ENCODE data around the gene ZNF652. TPM values are rescaled to one million over a fixed set of nuclear protein-coding genes. Genes with fewer than 3 reads are reported as not detected.

ZNF652 gene
- polyA plus RNA-seq, 5 donors: 24.3 to 30.4 (median 28.9) TPM

DNA sequence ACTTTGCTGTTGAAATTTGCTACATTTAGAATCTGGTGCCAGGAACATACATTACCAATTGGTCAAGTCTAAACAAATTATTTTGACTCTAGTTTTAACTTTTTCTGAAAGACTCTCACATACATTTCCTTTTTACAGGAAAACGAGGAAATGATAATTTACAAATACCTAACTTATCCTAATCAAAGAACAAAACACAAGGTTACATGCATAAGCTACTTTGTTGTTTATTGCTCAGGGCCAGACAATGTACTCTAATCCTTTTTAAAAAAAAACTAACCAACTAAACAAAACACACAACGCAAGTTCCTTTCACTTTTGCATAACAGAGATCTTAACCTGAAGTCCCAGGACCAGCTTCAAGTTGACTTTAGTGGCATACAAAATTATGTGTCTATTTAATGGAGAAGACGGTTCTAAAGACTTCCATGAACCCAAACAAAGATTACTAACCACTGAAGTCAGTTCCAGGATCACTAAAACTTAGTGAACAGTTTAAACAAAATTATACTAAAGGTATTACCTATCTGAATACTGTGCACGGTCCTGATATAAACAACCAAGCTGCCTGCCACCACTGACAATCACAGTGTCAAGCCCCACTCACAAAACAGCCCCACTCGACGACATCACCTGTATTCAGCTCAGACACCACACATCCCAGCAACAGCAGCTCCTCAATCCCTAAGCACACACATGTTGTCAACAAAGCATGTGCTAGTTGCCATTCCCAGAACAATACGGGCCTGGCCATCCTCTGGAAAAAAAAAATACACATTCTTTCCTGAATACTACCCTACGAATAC lies 1.9 kb downstream of the ZNF652 start:
- DNase-seq: no peak

DNA sequence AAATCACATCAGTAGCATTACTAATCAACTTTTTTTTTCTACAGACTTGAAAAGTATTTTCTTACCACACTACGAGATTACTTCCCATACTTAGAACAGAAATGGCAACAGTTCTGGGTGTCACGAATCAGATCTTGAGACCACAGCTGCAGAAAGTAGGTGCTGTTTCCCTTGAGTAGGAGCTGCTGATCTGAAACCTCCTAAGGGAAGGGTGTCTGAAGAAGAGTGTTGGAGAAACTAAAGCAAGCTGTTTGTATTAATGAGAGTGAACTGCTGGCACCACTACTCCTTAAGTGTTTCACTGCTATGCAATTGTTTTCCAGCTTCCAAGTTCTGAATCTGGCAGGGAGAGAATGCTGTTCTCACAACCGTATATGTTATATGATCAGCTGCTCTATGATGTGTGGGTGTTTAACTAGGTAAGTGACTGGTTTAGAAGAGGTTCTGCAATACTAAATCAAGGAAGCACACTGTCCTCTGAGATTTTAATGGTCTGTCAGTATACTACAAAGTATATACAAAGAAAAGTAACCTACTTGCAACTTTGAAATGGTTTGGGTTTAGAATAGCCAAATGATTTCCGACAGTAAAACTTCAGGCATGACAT lies 3.3 kb downstream of the ZNF652 start:
- DNase-seq: no peak

DNA sequence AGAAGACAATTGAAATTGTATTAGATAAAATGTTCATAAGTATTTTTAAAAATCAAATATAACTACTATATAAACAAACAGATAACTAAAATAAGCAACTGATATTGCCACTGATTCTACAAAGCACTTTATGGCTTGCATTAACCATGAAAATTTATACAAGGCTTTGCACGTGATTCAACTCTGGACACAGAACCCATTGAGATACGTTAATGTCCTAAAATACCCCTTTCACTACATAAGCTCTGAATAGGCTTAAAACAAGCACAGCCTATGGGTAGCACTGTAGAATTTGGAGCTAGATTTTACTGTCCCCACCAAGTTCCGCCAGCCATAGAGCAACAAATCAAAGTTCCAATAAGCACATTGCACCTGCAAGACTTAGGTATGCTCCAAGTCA lies 4.5 kb downstream of the ZNF652 start:
- DNase-seq: no peak

DNA sequence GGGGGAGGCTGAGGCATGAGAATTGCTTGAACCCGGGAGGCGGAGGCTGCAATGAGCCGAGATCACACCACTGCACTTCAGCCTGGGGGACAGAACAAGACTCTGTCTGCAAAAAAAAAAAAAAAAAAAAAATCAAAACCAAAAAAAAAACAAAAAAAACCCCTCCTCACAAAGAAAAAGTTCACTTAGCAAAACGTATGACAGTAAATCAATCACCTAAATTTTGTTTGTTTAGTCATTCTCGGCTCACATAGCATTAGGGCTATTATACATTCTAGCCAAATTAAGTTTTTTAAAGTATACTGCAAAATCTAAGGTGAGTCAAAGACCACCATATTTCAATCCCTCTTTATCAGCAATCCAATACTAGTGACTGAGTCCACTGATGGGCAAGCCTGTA lies 5.7 kb downstream of the ZNF652 start:
- DNase-seq: no peak

DNA sequence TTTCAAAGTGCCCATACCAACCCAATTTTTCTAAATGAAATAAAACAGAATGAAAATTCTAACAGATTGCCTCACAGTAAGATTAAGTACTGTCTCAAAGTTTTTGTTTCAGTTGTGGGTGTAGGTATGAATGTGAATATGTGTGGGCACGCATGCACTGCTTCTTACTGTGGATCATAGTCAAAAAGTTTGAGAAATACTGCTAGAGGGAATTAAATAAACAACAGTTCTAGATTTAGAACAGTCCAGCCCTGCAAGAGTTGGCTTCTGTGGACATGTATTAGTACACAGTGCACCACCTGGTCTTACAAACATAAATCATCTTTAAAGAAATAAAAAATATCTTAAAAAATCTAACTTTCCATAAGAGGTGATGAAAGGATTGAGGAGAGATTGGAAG lies 8.4 kb downstream of the ZNF652 start:
- DNase-seq: no peak

DNA sequence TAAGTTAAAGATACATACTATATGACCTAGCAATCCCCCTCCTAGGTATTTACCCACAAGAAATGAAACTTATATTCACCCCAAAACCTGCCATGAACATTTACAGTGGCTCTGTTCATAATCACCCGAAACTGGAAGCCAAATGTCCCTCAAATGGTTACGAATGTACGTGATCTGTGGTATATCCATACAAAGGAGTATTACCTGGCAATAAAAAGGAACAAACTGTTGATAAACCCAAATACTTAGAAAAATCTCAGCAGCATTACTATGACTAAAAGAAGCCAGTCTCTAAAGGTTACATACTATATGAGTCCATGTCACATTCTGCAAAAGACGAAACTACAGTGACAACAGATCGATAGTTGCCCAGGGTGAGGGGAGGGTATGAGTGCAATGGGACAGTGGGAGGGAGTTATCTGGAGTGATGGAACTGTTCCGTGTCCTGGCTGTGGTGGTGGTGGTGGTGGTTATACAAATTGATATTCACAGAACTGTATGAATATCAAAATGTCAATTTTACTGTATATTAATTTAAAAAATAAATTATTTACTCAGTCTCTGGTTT lies 9.4 kb downstream of the ZNF652 start:
- no peak for DNase-seq

DNA sequence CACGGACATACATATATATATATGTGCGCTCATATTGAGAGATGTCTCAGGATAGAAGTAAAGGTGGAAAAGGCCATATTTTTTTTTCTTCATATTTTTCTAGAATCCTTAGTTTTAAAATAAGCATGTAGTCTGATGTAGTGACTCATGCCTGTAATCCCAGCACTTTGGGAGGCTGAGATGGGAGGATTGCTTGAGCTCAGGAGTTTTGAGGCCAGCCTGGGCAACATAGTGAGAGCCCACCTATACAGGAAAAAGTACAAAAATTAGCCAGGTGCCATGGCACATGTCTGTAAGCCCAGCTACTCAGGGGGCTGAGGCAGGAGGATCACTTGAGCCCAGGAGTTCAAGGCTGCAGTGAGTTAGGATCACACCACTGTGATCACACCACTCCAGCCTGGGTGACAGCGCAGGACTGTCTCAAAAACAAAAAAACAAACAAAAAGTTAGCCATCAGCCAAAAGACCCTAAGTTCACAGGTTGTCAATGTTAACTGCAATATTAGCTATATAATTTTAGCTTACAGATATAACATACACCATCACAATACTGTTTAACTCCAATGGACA lies 10.4 kb downstream of the ZNF652 start:
- no peak for DNase-seq

DNA sequence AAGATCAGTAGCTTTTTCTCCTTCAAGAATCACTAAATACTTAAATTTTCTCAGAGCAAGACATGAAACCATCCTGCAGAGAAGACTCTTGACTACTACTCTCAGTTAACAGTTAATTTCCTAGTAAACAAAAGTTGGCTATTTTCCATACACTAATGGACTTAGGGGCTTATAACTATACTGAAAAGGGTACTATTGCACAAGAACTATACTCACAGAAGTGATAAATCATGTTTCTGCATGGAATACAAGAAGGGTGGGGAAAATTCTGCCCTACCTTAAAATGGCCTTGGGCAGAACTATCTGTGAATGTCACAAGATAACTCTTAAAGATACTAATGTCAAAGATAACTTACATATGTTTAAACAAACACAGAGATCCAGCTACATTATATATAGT lies 12.5 kb downstream of the ZNF652 start:
- DNase-seq: no peak

DNA sequence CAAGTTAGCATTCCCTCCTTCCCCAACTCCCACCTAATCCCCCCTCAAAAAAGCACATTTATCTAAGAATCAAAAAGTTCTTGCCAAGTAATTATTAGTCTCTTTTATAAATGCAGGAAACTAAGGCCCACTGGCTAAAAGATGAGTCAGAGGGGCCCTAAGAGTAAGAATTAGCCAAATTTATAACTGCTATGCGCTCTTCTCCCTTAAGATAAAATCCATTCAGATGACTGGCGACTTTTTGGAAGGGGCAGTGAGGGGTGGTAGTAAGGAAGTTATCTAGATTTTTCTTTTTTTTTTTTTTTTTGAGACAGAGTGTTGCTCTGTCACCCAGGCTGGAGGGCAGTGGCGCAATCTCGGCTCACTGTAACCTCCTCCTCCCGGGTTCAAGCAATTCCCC lies 17.1 kb downstream of the ZNF652 start:
- DNase-seq: no peak

DNA sequence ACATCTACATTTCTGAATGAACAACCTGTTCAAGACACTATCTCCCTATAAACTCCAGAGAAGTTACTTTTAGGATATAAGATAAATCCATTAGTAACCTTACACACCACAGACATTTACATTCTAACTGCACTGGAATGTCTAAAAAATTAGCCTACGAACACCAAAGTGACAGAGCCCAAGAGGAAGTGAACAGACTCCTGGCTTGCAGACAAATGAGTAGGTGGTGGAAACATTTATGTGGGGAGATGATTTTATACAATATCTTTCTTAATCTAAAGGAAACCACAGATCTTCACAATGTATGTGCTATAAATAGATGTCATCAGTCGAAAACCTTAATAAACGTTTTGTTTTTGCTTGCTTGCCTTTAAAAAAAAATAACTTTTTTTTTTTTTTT lies 18.8 kb downstream of the ZNF652 start:
- DNase-seq: no peak

DNA sequence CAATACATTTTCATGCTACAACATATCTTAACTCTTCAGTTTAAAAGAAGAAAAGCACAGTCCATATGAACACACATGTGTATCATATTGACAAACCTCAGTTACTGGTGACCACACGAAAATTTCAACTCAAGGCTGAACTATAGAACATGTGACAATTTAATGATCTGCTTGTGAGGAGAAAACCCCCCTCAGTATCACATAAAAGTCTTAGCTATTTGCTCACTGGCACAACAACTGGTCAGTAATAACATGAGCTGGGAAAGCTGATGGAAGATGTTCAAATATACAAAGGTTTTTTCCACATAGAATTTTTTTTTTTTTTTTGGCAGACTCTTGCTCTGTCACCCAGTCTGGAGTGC lies 19.5 kb downstream of the ZNF652 start:
- peak in 1 of 2 donors; percentile 33 for DNase-seq

DNA sequence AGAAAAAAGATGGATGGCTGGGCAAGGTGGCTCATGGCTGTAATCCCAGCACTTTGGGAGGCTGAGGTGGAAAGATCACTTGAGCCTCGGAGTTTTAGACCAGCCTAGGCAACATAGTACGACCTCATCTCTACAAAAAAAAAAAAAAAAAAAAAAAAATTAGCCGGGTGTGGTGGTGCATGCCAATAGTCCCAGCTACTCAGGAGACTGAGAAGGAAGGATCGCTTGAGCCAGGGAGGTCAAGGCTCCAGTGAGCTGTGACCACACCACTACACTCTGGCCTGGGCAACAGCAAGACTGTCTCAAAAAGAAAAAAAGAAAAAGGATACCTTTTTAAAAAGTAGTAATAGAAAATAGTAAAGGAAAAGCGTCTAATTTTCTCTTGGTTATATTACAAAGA lies 20.7 kb downstream of the ZNF652 start:
- no peak for DNase-seq

DNA sequence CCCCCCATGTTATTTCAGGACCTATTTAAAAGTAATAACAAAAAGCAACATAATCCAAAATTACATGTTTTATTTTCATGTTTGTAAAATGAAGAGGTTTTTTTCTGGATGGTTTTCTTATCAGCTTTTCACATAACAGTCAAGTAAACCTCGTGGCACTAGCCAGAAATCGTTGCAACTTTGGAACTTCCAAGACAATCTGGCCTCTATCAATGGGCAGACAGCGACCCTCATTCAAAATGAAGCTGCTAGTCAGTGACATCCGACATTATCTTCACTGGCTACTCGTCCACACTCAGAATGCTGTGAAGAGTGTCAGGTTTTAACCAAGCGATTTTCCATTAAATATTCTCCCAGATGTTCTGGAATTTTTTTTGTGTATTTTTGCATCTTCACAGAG lies 22.7 kb downstream of the ZNF652 start:
- DNase-seq: no peak

DNA sequence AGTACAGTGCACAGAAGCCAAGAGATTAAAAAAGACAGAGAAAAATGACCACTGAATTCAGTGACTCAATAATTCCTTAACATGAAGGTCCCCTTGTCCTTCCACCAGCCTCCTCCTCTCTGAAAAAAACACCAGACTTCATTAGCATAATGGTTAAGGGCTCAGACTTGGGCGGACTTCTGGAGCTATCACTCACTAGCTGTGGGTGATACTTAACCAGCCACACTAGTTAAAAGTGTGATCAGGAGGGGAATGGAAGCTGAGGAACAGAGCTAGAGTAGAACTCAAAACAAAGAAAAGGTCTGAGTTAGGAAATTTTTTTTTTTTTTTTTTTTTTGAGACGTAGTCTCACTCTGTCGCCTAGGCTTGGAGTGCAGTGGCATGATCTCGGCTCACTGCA lies 23.2 kb downstream of the ZNF652 start:
- DNase-seq: no peak

DNA sequence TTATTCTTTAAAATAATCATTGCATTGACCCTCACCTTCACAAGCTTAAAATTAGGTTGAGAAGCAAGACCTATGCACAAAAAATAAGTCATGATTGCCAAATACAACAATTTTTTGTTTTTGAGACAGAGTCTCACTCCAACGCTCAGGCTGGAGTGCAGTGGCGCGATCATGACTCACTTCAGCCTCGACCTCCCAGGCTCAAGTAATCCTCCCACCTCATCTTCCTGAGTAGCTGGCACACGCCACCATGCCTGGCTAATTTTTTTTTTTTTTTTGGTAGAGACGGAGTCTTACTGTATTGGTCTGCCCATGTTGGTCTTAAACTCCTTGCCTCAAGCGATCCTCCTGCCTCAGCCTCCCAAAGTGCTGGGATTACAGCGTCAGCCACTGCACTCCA lies 24.2 kb downstream of the ZNF652 start:
- DNase-seq: no peak

DNA sequence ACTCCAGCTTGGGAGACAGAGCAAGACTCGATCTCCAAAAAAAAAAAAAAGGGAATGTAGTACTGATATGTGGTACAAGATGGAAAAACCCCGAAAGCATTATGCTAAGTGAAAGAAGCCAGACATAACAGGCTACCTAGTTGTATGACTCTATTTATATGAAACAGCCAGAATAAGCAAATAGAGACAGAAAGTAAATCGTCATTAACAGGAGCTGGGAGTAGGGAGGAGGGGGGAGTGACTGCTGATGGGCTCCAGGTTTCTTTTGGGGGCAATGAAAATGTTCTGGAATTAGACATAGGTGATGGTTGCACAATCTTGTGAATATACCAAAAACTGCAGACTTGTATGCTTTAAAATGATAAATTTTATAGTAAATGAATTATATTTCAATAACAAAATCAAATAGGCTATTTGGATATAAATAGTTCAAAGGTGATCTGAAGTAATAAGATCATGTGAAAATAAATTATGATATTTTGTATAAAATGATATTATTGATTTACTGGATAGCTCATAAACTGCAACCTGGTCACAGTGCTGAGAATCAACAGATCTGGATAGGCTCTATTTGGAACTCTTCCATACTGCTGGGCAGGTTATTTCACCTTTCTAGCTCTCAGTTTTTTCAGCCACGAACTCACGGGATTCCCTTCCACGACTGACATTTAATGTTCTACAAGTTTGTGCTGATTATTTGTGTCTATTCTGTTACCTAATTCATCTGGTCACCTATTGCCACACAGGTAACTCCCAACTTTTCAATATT lies 27.1 kb downstream of the ZNF652 start:
- no peak for DNase-seq

DNA sequence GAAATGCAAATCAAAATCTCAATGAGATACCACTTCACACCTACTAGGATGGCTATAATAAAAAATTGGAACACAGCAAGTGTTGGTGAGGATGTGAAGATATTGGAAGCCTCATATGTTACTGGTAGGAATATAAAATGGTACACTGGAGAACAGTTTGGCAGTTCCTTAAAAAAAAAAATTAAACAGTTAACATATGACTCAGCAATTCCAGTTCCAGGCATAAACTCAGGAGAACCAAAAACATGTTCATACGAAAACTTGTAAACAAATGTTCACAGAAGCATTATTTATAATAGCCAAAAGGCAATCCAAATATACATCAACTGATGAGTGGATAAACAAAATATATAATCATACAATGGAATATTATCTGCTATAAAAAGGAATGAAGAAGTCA lies 28.2 kb downstream of the ZNF652 start:
- no peak for DNase-seq

DNA sequence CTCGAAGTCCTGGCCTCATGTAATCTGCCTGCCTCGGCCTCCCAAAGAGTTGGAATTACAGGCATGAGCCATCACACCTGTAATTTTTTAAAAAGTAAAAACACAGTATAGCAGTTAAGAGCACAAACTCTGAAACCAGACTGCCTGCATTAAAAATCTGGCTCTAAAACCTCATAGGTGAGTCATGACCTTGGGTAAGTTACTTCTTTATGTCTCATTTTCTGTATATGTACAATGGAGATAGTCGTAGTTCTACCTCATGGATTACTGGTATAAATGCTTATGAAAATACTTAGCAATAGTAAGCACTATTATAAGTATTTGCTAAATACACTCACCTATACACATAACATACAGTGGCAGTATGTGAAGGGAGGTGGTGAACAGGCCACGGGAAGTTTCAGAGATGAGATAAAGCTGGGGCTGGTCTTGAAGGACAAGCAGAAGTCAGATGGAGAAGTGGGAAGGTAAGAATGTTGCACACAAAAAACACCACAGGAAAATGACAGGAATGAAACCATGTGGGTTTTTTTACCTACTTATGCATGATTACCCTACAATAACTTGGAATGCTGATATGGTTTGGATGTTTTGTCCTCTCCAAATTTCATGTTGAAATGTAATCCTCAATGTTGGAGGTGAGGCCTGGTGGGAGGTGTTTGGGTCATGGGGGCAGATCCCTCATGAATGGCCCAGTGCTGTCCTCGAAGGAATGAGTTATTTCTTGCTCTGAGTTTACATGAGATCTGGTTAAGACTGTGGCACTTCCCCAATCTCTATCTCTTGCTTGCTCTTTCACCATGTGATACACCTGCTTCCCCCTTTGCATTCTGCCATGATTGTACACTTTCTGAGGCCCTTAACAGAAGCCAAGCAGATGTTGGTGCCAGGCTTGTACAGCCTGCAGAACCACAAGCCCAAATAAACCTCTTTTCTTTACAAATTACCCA lies 33.9 kb downstream of the ZNF652 start:
- no peak for DNase-seq

DNA sequence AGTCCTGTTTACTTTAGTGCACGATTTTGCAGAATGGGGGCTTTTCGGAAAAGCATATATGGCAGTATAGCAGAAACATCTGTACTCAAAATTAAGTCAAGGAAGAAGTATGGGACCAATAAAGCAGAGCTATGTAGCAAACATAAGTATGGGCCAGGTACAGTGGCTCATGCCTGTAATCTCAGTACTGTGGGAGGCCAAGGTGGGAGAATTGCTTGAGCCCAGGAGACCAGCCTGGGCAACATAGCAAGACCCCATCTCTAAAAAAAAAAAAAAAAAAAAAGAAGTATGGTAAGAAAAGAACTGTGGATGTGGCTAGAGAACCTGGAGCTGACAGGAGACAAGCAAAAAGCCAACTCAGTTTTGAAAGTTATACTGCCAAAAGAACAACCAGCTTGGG lies 36.1 kb downstream of the ZNF652 start:
- DNase-seq: no peak

DNA sequence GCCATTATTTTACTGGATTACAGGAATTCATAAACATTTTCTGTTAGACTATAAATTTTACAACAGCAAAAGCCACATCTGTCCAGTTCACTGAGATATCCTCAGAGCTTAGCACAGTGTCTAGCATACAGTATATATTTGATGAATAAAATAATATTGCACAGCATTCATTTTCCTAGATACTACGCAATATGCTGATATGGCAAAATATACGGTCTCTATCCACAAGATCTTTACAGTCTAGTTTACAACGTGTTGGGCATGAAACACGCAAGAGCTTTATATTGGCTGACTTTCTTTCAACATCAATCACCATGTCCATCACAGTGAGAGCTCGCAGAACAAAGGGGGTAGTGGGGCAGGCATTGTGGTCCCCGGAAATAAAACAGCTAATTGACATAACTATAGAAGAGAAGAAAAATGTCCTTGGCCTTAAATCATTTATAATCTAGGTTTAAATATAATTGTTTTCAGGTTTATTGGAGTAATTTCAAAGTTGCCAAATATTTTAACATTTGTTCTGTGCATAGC lies 43.5 kb downstream of the ZNF652 start:
- no peak for DNase-seq
